HG03159 (cell line): ENCODE measurements around the gene BLNK.

Source experiments
- ATAC-seq: cut with Tn5 transposase; IDR thresholded peaks from one replicate; pipeline ENCODE4 v1.9.1; 2021; ENCODE audit warnings: mild to moderate bottlenecking, moderate library complexity; ENCODE audit not compliant: unreplicated experiment

BLNK gene

GRCh38 chr10:96153070-96153469 is 118.3 kb downstream of the BLNK start:
- no peak for ATAC-seq

GRCh38 chr10:96152437-96152836 is 118.9 kb downstream of the BLNK start:
- no peak for ATAC-seq
